ENCODE measurements around the gene MFAP5. TPM values are rescaled to one million over a fixed set of nuclear protein-coding genes. Genes with fewer than 3 reads are reported as not detected.

MFAP5 gene
- total and polyA plus RNA-seq, 2 donors (not counting 3 experiments of a cell fraction or from before 2014, with no cell fraction given): 0.39 TPM; not detected in 1

- CTCF ChIA-PET: interaction anchor here (1.2 to 2.0 kb wide), 4 partner anchors 15 to 388 kb away, joined by 3 to 13 read pairs (median 7); no protein-coding TSS in a partner anchor
- H3K9me1 ChIP-seq (replicated peaks; ENCODE audit: control insufficient read depth, extremely low read depth, insufficient read depth, low read length): no peaks in the 10 kb centered on the region
- H3K4me3 ChIP-seq (replicated peaks in 1 of 3; ENCODE audit: insufficient read depth in 1 of 3, low read depth in 1 of 3, low read length in 3 of 3): no peak overlapping the region
These were observed 875 bp downstream of the MFAP5 start for GRCh38 chr12:8661751-8662150.

More at GRCh38 chr12:8661751-8662150, 875 bp downstream of the MFAP5 start:
- H3K9ac ChIP-seq (replicated peaks; ENCODE audit: extremely low read depth, insufficient read depth, low read length): no peak overlapping the region
- H3K79me2 ChIP-seq (ENCODE audit: control insufficient read depth, insufficient read depth, low read length): no peaks in the 10 kb centered on the region
- no TSS peak for BruUV-seq (replicated peaks)
- DNase-seq (ENCODE audit: low read depth, low spot score) (no peak), FAIRE-seq (no peak)
- H4K20me1 ChIP-seq (replicated peaks; ENCODE audit: control insufficient read depth, extremely low read depth, insufficient read depth, low read length): no peaks in the 10 kb centered on the region
- no peaks in the 10 kb centered on the region for H3K36me3 ChIP-seq (ENCODE audit: control insufficient read depth in 2 of 2, extremely low read depth in 1 of 2, insufficient read depth in 2 of 2, low read length in 2 of 2)
- no peaks in the 10 kb centered on the region for H3K9me3 ChIP-seq (replicated peaks; ENCODE audit: control insufficient read depth, insufficient read depth, low read length)
- H3K4me1 ChIP-seq (ENCODE audit: control insufficient read depth, extremely low read depth, insufficient read depth, low read length): no peaks in the 10 kb centered on the region
- intact Hi-C loops (cut with micrococcal nuclease) (no loop called here), dilution Hi-C loops (cut with MboI; ENCODE audit: extremely low pct_ligation_motif_present, low sequenced_read_pairs) (no loop called here)
- POLR2A ChIA-PET: no interaction called here
- no peak for TF ChIP-seq POLR2AphosphoS5 (IDR thresholded peaks at IDR 0.05; ENCODE audit: insufficient read depth, low read depth, low read length)
- TF ChIP-seq JUN (IDR thresholded peaks at IDR 0.05; ENCODE audit: borderline replicate concordance, insufficient read depth, insufficient read length, low read depth): no peak
- TF ChIP-seq GATA2 (IDR thresholded peaks at IDR 0.05; ENCODE audit: insufficient read depth, insufficient read length, low read depth, low read length): no peak
- TF ChIP-seq FOS (IDR thresholded peaks at IDR 0.05; ENCODE audit: borderline replicate concordance, insufficient read depth, low read length): no peak
- no peak for TF ChIP-seq CTCF (IDR thresholded peaks at IDR 0.05; ENCODE audit: extremely low read depth in 1 of 2, insufficient read depth in 1 of 2, low read depth in 1 of 2, low read length in 2 of 2)
- TF ChIP-seq MYC (IDR thresholded peaks at IDR 0.05; ENCODE audit: low read depth, low read length): no peak
- TF ChIP-seq POLR2A (IDR thresholded peaks at IDR 0.05; ENCODE audit: low read depth, low read length): no peak
- TF ChIP-seq MAX (IDR thresholded peaks at IDR 0.05; ENCODE audit: insufficient read depth, insufficient read length): no peak
- no peak for TF ChIP-seq EZH2 (IDR thresholded peaks at IDR 0.05; ENCODE audit: borderline replicate concordance, low read depth, low read length, severe bottlenecking)
- peaks cover 2 to 9% of the 10 kb centered on the region in 2 experiments for H3K27me3 ChIP-seq (ENCODE audit: control insufficient read depth in 2 of 2, insufficient read depth in 2 of 2, low read length in 2 of 2)
- no peak overlapping the region for H3K27ac ChIP-seq (ENCODE audit: insufficient read depth, low read depth, low read length)
- H2AFZ ChIP-seq (ENCODE audit: low read depth, low read length): no peak overlapping the region
- H3K4me2 ChIP-seq (ENCODE audit: insufficient read depth, low read length): no peak overlapping the region

Measured in endothelial cell of umbilical vein (primary cell).